ENCODE measurements around the gene UBTF.

DNA sequence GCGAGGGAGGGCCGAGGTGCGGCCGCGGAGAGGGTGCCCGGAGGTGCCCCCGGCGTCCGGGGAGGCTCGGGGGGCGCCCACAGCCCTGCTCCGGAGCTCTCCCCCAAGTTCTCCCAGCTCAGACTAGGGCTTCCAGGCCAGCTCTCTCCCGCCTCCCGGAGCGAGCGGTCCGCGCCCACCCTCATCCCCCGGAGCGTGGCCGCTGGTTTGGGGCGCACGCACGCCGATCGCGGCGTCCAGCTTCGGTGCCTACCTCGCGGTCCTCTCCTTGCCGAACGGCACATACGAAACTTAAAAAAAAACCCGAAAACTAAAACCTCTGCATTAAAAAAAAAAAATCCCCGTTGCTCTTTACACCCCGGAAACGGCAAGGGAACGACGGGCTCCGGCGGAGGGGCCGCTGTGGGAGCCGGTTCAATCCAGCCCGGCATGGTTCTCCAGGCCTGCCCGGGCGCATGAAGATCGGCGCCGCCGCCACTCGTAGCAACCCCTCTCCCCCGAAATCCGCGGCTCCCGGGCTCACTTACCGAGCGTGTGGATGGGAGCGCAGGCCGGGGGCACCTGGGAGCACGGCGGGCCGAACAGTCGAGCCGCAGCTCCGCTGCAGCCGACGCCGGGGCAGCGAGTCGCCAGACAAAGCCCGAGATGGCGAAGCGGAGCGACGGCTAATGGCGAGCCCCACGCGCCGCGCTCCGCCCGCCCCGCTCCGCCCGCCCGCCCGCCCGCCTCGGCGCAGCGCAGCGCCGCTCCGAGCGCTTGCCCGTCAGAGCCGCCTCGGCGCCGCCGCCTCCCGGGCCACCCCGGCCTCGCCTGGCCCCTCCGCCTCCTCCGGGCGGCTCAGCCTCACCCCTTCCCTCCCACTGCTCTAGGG, 973 bp upstream of the UBTF start:
- TF ChIP-seq, protein P1, sequence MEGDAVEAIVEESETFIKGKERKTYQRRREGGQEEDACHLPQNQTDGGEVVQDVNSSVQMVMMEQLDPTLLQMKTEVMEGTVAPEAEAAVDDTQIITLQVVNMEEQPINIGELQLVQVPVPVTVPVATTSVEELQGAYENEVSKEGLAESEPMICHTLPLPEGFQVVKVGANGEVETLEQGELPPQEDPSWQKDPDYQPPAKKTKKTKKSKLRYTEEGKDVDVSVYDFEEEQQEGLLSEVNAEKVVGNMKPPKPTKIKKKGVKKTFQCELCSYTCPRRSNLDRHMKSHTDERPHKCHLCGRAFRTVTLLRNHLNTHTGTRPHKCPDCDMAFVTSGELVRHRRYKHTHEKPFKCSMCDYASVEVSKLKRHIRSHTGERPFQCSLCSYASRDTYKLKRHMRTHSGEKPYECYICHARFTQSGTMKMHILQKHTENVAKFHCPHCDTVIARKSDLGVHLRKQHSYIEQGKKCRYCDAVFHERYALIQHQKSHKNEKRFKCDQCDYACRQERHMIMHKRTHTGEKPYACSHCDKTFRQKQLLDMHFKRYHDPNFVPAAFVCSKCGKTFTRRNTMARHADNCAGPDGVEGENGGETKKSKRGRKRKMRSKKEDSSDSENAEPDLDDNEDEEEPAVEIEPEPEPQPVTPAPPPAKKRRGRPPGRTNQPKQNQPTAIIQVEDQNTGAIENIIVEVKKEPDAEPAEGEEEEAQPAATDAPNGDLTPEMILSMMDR (conservative IDR thresholded peaks at IDR 0.05), result no peak
- TF ChIP-seq ZFX (IDR thresholded peaks at IDR 0.05), result peak; percentile 58; the same call in 1 of the 2 replicates
